ENCODE data around the gene MORC3.
"Not testable (repeated sequence)": the region's sequence is repeated elsewhere in the genome, so short reads cannot be mapped to it uniquely, and the experiment has no call there.

Gene MORC3

GRCh38 chr21:36385233-36386030 lies 65.4 kb downstream of the MORC3 start, which contains the start of gene CHAF1B:
TSS of gene CHAF1B (plus strand) at chr21:36385392. CDS start at chr21:36386137, 745 bp downstream.
- peak within 1 kb of the TSS; percentile 64 for H3K4me3 ChIP-seq (ENCODE audit: low read depth, low read length)
- peak within 1 kb of the TSS; percentile 80 for H3K9ac ChIP-seq (ENCODE audit: low read depth, low read length)
- no peaks in the 10 kb centered on the region for H3K27me3 ChIP-seq (ENCODE audit: control insufficient read depth, insufficient read depth, low read length)
- H3K27ac ChIP-seq (ENCODE audit: low read depth, low read length), result peak within 1 kb of the TSS; percentile 47
- H3K4me1 ChIP-seq (ENCODE audit: control insufficient read depth, insufficient read depth, low read length), result peaks cover 8% of the 10 kb centered on the region; the same call in 1 of the 2 replicates
- H3K9me3 ChIP-seq (ENCODE audit: control insufficient read depth, insufficient read depth, low read length), result no peaks in the 10 kb centered on the region
- peaks cover 9% of the 10 kb centered on the region for H3K36me3 ChIP-seq (ENCODE audit: control insufficient read depth, insufficient read depth, low read length)

GRCh38 chr21:36386031-36386642 lies 66.1 kb downstream of the MORC3 start:
- H3K9ac ChIP-seq (ENCODE audit: low read depth, low read length), result no peak overlapping the region
- peak overlapping the region; percentile 64 for H3K4me3 ChIP-seq (ENCODE audit: low read depth, low read length)
- H3K9me3 ChIP-seq (ENCODE audit: control insufficient read depth, insufficient read depth, low read length), result no peaks in the 10 kb centered on the region
- H3K27ac ChIP-seq (ENCODE audit: low read depth, low read length), result no peak overlapping the region
- H3K36me3 ChIP-seq (ENCODE audit: control insufficient read depth, insufficient read depth, low read length), result peaks cover 14% of the 10 kb centered on the region
- peaks cover 8% of the 10 kb centered on the region; the same call in 1 of the 2 replicates for H3K4me1 ChIP-seq (ENCODE audit: control insufficient read depth, insufficient read depth, low read length)
- H3K27me3 ChIP-seq (ENCODE audit: control insufficient read depth, insufficient read depth, low read length), result no peaks in the 10 kb centered on the region

- H3K9ac ChIP-seq (ENCODE audit: low read depth, low read length), result no peak overlapping the region
- no peaks in the 10 kb centered on the region for H3K27me3 ChIP-seq (ENCODE audit: control insufficient read depth, insufficient read depth, low read length)
- H3K36me3 ChIP-seq (ENCODE audit: control insufficient read depth, insufficient read depth, low read length), result peaks cover 20% of the 10 kb centered on the region
- peaks cover 8% of the 10 kb centered on the region; the same call in 1 of the 2 replicates for H3K4me1 ChIP-seq (ENCODE audit: control insufficient read depth, insufficient read depth, low read length)
- no peak overlapping the region for H3K4me3 ChIP-seq (ENCODE audit: low read depth, low read length)
- no peaks in the 10 kb centered on the region for H3K9me3 ChIP-seq (ENCODE audit: control insufficient read depth, insufficient read depth, low read length)
- H3K27ac ChIP-seq (ENCODE audit: low read depth, low read length), result no peak overlapping the region
Measured at GRCh38 chr21:36388096-36388495, 68.1 kb downstream of the MORC3 start.

GRCh38 chr21:36388835-36389234 lies 68.8 kb downstream of the MORC3 start:
- Histone ChIP-seq H3K4me1 (ENCODE audit: control insufficient read depth, insufficient read depth, low read length) (peaks cover 8% of the 10 kb centered on the region; the same call in 1 of the 2 replicates), H3K9me3 (ENCODE audit: control insufficient read depth, insufficient read depth, low read length) (no peaks in the 10 kb centered on the region), H3K27me3 (ENCODE audit: control insufficient read depth, insufficient read depth, low read length) (no peaks in the 10 kb centered on the region), H3K27ac (ENCODE audit: low read depth, low read length) (no peak overlapping the region), H3K9ac (ENCODE audit: low read depth, low read length) (no peak overlapping the region), H3K36me3 (ENCODE audit: control insufficient read depth, insufficient read depth, low read length) (peaks cover 23% of the 10 kb centered on the region), H3K4me3 (ENCODE audit: low read depth, low read length) (no peak overlapping the region)

GRCh38 chr21:36391649-36392048 lies 71.7 kb downstream of the MORC3 start:
- H3K36me3 ChIP-seq (ENCODE audit: control insufficient read depth, insufficient read depth, low read length), result peaks cover 40% of the 10 kb centered on the region

GRCh38 chr21:36395353-36396111 lies 75.5 kb downstream of the MORC3 start:
- Histone ChIP-seq H3K9me3 (ENCODE audit: control insufficient read depth, insufficient read depth, low read length) (no peaks in the 10 kb centered on the region), H3K4me1 (ENCODE audit: control insufficient read depth, insufficient read depth, low read length) (no peaks in the 10 kb centered on the region), H3K4me3 (ENCODE audit: low read depth, low read length) (no peak overlapping the region), H3K27me3 (ENCODE audit: control insufficient read depth, insufficient read depth, low read length) (no peaks in the 10 kb centered on the region), H3K27ac (ENCODE audit: low read depth, low read length) (no peak overlapping the region), H3K9ac (ENCODE audit: low read depth, low read length) (no peak overlapping the region), H3K36me3 (ENCODE audit: control insufficient read depth, insufficient read depth, low read length) (peaks cover 56% of the 10 kb centered on the region)

More at GRCh38 chr21:36391649-36392048, 71.7 kb downstream of the MORC3 start:
- not testable (repeated sequence) for H3K4me3 ChIP-seq (ENCODE audit: low read depth, low read length); H3K9me3 ChIP-seq (ENCODE audit: control insufficient read depth, insufficient read depth, low read length); H3K27me3 ChIP-seq (ENCODE audit: control insufficient read depth, insufficient read depth, low read length); H3K4me1 ChIP-seq (ENCODE audit: control insufficient read depth, insufficient read depth, low read length); H3K27ac ChIP-seq (ENCODE audit: low read depth, low read length); H3K9ac ChIP-seq (ENCODE audit: low read depth, low read length)

- no peak overlapping the region for H3K27ac ChIP-seq (ENCODE audit: low read depth, low read length)
- no peaks in the 10 kb centered on the region for H3K4me1 ChIP-seq (ENCODE audit: control insufficient read depth, insufficient read depth, low read length)
- no peaks in the 10 kb centered on the region for H3K27me3 ChIP-seq (ENCODE audit: control insufficient read depth, insufficient read depth, low read length)
- no peak overlapping the region for H3K9ac ChIP-seq (ENCODE audit: low read depth, low read length)
- H3K9me3 ChIP-seq (ENCODE audit: control insufficient read depth, insufficient read depth, low read length), result no peaks in the 10 kb centered on the region
- peaks cover 53% of the 10 kb centered on the region for H3K36me3 ChIP-seq (ENCODE audit: control insufficient read depth, insufficient read depth, low read length)
- H3K4me3 ChIP-seq (ENCODE audit: low read depth, low read length), result no peak overlapping the region
Measured at GRCh38 chr21:36396325-36396724, 76.3 kb downstream of the MORC3 start.

GRCh38 chr21:36396971-36397370 lies 77.0 kb downstream of the MORC3 start:
- H3K4me1 ChIP-seq (ENCODE audit: control insufficient read depth, insufficient read depth, low read length), result no peaks in the 10 kb centered on the region
- H3K27me3 ChIP-seq (ENCODE audit: control insufficient read depth, insufficient read depth, low read length), result no peaks in the 10 kb centered on the region
- H3K36me3 ChIP-seq (ENCODE audit: control insufficient read depth, insufficient read depth, low read length), result peaks cover 54% of the 10 kb centered on the region
- H3K9ac ChIP-seq (ENCODE audit: low read depth, low read length), result no peak overlapping the region
- no peak overlapping the region for H3K27ac ChIP-seq (ENCODE audit: low read depth, low read length)
- H3K4me3 ChIP-seq (ENCODE audit: low read depth, low read length), result no peak overlapping the region
- no peaks in the 10 kb centered on the region for H3K9me3 ChIP-seq (ENCODE audit: control insufficient read depth, insufficient read depth, low read length)

- H3K9me3 ChIP-seq (ENCODE audit: control insufficient read depth, insufficient read depth, low read length), result no peaks in the 10 kb centered on the region
- H3K36me3 ChIP-seq (ENCODE audit: control insufficient read depth, insufficient read depth, low read length), result peaks cover 61% of the 10 kb centered on the region
- H3K4me1 ChIP-seq (ENCODE audit: control insufficient read depth, insufficient read depth, low read length), result no peaks in the 10 kb centered on the region
- no peak overlapping the region for H3K4me3 ChIP-seq (ENCODE audit: low read depth, low read length)
- H3K27me3 ChIP-seq (ENCODE audit: control insufficient read depth, insufficient read depth, low read length), result no peaks in the 10 kb centered on the region
- H3K27ac ChIP-seq (ENCODE audit: low read depth, low read length), result no peak overlapping the region
- H3K9ac ChIP-seq (ENCODE audit: low read depth, low read length), result no peak overlapping the region
Measured at GRCh38 chr21:36397606-36398005, 77.6 kb downstream of the MORC3 start.

GRCh38 chr21:36399736-36400135 lies 79.7 kb downstream of the MORC3 start:
- H3K27ac ChIP-seq (ENCODE audit: low read depth, low read length); H3K4me1 ChIP-seq (ENCODE audit: control insufficient read depth, insufficient read depth, low read length); H3K9ac ChIP-seq (ENCODE audit: low read depth, low read length); H3K27me3 ChIP-seq (ENCODE audit: control insufficient read depth, insufficient read depth, low read length); H3K9me3 ChIP-seq (ENCODE audit: control insufficient read depth, insufficient read depth, low read length); H3K4me3 ChIP-seq (ENCODE audit: low read depth, low read length): not testable (repeated sequence)
- H3K36me3 ChIP-seq (ENCODE audit: control insufficient read depth, insufficient read depth, low read length), result peaks cover 61% of the 10 kb centered on the region
